Muscle layer of colon (tissue), 2 donors: ENCODE measurements around the gene BCL11B.

Experiments
- H3K27ac ChIP-seq: one replicate; pipeline ENCODE4 v1.7.0; 2013; ENCODE audit warnings: low read depth, mild to moderate bottlenecking, low read length, moderate library complexity
- H3K27me3 ChIP-seq, 2 donors: one replicate each; pipeline ENCODE4 v1.7.0; 2013; ENCODE audit warnings: low read length in 2 of 2, mild to moderate bottlenecking in 2 of 2; ENCODE audit not compliant: insufficient read depth in 2 of 2, control insufficient read depth in 1 of 2
- H3K36me3 ChIP-seq: one replicate; pipeline ENCODE4 v1.7.0; 2013; ENCODE audit warnings: mild to moderate bottlenecking, low read length; ENCODE audit not compliant: insufficient read depth
- H3K4me1 ChIP-seq: one replicate; pipeline ENCODE4 v1.7.0; 2013; ENCODE audit warnings: mild to moderate bottlenecking, low read length; ENCODE audit not compliant: insufficient read depth
- H3K4me3 ChIP-seq, 2 donors: one replicate each; pipeline ENCODE4 v1.7.0; 2013; ENCODE audit warnings: low read length in 2 of 2, low read depth in 1 of 2, mild to moderate bottlenecking in 1 of 2, moderate library complexity in 1 of 2
- H3K9ac ChIP-seq: one replicate; pipeline ENCODE4 v1.7.0; 2013; ENCODE audit warnings: low read length
- H3K9me3 ChIP-seq: one replicate; pipeline ENCODE4 v1.7.0; 2013; ENCODE audit warnings: mild to moderate bottlenecking, low read length
- donor health status: abdominal sarcoma.
- donor health status: Adenocarcinoma of cecum.

BCL11B gene

DNA sequence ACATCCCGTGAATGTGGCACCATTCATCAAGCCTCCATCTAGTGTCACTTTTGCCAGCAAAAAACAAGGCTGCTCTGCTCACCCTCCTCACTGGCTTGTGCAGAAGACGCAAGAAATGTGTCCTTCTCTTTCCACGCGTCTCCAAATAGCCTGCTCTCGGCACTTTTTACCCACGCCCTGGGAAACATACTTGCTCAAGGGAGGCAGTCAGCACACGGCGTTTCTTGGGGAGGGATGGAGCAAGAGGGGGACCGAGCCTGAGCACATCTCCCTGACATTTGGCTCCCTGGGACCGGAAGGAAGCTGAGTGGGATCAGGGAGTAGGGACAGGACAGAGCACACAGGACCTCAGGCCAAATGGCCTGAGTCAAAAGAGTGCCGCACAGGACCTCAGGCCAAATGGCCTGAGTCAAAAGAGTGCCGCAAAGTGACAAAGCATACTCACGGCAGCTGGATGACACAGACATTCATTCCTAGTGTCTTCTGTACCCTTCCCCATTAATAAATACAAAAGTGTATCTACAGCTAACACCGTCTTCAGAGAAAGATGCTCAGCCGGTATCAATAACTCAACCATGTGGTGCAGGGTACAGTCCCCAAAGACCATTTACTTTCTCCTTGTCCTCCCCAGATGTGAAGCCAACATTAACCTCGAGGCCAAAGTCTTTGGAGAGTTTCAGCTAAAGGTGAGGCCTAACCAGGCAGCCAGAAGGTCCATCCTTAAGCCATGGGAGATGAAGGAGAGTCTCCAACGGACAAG, 7.1 kb downstream of the BCL11B start:
- H3K27ac ChIP-seq, result no peak overlapping the region
- H3K4me1 ChIP-seq, result no peaks in the 10 kb centered on the region
- H3K27me3 ChIP-seq, result peaks cover 20 to 44% of the 10 kb centered on the region in 2 donors

DNA sequence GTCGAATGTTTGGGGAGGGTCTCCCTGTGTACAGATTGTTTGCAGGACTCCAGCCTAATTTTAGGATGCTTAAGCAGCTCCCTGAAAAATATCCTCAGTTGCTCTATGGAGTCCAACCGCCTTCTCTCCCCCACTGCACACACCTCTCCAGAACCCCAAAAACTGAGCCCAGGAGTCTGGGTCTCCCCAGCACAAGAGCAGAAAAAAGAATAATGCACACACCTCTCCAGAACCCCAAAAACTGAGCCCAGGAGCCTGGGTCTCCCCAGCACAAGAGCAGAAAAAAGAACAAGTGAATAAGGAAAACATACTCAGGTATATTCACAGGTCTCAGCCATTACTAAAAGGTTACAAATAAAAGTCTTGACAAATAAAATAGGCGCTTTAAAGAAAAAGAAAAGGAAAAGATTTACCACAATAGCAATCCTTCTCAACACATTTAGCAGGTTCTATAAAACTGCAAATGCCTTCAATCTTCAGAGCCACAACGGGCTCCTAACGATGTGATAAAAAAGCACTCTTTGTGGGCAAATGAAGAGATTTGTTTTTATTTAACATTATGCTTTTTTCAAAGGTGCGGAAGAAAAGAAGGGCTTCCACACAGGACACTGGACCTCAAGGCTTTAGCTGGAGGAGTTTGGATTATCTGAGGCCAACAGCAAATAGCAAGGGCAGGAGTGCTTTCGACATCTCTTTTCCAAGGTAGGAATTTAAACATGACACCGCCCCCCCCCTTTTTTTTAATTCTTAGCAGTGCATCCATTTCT, 8.2 kb downstream of the BCL11B start:
- no peaks in the 10 kb centered on the region for H3K4me1 ChIP-seq
- H3K27me3 ChIP-seq, result peaks cover 20 to 35% of the 10 kb centered on the region in 2 donors
- H3K9me3 ChIP-seq, result no peaks in the 10 kb centered on the region
- no peaks in the 10 kb centered on the region for H3K36me3 ChIP-seq
- no peak overlapping the region for H3K27ac ChIP-seq
- H3K4me3 ChIP-seq, result no peak overlapping the region
- H3K9ac ChIP-seq, result no peak overlapping the region

More for the DNA sequence above, 7.1 kb downstream of the BCL11B start:
- Histone ChIP-seq H3K36me3 (no peaks in the 10 kb centered on the region), H3K4me3 (no peak overlapping the region), H3K9me3 (no peaks in the 10 kb centered on the region), H3K9ac (no peak overlapping the region)

DNA sequence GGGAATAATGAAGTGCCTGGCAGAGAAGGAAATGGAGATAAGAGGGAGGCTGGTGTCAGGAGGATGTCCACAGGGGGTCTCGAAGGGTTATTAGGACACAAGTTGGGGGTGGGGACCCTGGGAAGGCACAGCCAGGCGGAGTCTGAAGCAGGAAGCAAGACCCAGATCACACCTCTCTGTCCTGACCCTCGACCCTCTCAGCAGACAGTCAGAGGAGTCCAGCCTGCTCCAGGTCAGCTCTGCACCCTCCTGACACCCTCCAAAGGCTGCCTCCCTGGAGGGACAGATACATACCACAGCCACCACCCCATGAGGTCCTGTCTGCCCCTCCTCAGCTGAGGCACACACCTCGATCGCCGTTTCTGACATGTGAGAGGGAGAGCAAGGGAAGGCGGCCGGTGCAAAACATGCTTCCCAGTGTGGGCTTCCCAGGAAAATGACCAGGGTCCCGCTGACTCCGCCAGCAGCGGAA, 9.0 kb downstream of the BCL11B start:
- no peaks in the 10 kb centered on the region for H3K4me1 ChIP-seq
- H3K9ac ChIP-seq, result no peak overlapping the region
- no peak overlapping the region for H3K27ac ChIP-seq
- H3K4me3 ChIP-seq, result no peak overlapping the region
- no peaks in the 10 kb centered on the region for H3K36me3 ChIP-seq
- H3K9me3 ChIP-seq, result no peaks in the 10 kb centered on the region
- H3K27me3 ChIP-seq, result peaks cover 17 to 27% of the 10 kb centered on the region in 2 donors

DNA sequence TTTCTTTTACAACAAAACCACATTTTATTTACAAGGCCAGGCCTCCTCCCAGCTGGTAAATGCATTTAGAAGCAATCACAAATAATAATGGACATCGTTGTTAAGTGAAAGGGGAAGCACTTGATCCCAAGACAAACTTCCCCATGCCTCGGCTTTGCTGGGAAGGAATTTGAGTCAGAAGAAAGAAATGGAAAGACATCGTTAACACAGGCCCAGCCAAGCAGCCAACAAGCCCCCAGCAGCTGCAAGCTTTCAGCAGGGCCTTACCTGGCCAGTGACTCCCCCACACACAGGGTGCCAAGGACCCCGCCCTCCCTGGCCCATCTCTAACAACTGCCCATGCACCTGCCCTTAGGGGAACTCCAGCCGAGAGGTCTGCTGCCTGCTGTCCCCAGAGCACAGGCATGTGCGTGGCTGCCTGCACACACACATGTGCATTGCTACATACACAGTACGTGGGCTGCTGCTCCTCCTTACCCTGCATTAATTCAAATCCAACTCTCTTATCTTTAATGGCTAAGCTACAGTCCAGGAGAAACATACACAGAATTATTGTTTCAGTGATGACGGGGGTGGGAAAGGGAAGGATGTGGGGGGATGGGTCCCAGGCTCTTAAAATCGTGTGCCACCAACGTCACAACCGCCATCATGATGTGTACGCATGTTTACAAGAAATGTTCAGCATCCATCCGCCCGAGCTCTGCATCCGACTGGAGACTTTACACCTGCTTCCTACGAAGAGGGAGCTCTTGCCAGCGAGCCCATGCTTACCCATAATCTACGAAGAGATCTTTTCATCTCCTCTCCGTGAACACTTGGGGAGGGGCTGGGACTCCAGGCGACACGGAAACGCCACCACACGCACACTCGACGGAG, 9.8 kb downstream of the BCL11B start:
- Histone ChIP-seq H3K36me3 (no peaks in the 10 kb centered on the region), H3K27me3 (peaks cover 9 to 20% of the 10 kb centered on the region in 2 donors), H3K27ac (no peak overlapping the region), H3K4me3 (no peak overlapping the region), H3K4me1 (no peaks in the 10 kb centered on the region), H3K9ac (no peak overlapping the region), H3K9me3 (no peaks in the 10 kb centered on the region)

- Histone ChIP-seq H3K9ac (no peak overlapping the region), H3K27ac (no peak overlapping the region), H3K27me3 (peaks cover 4 to 8% of the 10 kb centered on the region in 2 donors), H3K4me1 (no peaks in the 10 kb centered on the region), H3K36me3 (no peaks in the 10 kb centered on the region), H3K9me3 (no peaks in the 10 kb centered on the region), H3K4me3 (no peak overlapping the region)
Measured at GRCh38 chr14:99260587-99261551, 11.1 kb downstream of the BCL11B start.

- peaks cover 4 to 8% of the 10 kb centered on the region in 2 donors for H3K27me3 ChIP-seq
- no peak overlapping the region for H3K27ac ChIP-seq
- H3K4me1 ChIP-seq, result no peaks in the 10 kb centered on the region
- H3K9ac ChIP-seq, result no peak overlapping the region
- no peak overlapping the region for H3K4me3 ChIP-seq
- no peaks in the 10 kb centered on the region for H3K36me3 ChIP-seq
- no peaks in the 10 kb centered on the region for H3K9me3 ChIP-seq
Measured at GRCh38 chr14:99260116-99260515, 11.9 kb downstream of the BCL11B start.

DNA sequence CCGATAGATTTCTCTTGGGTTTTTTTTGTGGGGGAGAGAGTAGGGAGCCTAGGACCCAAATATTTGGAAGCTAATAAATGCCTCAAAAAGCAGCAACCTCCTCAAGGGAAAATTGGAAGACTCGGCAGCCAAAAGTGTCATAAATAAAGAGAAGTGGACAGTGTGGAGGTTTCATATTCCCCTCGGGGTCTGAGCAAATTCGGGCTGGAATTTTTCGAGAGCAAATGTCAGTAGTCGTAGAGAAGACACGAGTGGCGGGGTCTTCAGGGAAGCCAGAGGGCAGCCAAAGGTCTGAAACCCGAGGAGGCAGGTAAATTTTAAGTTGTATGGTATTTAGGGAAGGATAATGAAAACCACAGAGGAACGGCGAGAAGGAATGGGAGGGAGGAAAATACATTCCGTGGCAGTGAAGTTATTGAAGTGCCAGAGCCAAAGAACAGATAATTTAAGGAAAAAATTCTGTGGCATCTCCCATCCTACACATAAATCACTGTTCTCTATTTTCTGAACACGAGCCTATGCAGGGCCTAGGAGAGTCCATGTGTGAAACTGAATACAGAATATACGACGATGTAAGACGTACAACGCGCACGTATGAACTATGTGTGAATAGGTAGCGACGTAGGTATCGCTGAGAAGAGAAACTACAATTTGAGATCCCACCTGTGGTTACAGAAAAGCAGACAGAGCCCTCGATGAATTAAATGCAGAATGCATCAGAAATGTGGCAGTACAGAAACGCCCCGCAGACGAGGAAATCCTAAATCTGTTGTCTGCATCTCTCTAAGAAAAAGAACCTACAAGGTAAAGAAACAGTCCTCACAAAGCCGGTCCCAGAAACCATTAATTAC, 12.9 kb downstream of the BCL11B start:
- no peak overlapping the region for H3K9ac ChIP-seq
- H3K36me3 ChIP-seq, result no peaks in the 10 kb centered on the region
- H3K4me1 ChIP-seq, result no peaks in the 10 kb centered on the region
- no peaks in the 10 kb centered on the region for H3K9me3 ChIP-seq
- H3K27me3 ChIP-seq, result peaks cover 4 to 8% of the 10 kb centered on the region in 2 donors
- H3K27ac ChIP-seq, result no peak overlapping the region
- H3K4me3 ChIP-seq, result no peak overlapping the region

DNA sequence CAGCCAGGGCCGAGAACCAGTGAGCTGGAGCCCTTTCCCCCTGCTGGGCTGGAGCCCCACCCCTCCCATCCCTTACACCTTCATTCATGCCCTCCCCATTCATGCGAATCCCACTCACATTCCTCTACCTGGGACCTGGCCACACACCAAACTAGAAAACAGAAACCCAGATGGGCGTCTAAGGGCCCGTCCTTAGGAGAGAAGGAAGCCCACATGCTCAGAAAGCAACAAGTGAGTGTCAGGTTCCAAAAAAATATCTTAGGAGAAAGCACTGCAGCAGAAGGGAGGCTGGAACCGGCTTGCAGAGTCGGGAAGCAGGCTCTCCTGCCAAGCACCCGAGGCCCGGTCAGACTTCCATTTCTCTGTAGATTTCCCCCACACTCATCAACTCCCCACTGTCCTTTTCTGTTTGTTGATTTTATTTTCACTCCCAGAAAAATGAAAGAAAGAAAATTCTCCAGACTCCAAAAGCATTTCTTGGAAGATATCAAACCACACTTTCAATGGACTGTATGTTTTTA, 13.6 kb downstream of the BCL11B start:
- H3K27me3 ChIP-seq, result peaks cover 0 to 13% of the 10 kb centered on the region in 2 donors
- H3K4me1 ChIP-seq, result no peaks in the 10 kb centered on the region
- no peaks in the 10 kb centered on the region for H3K9me3 ChIP-seq
- no peaks in the 10 kb centered on the region for H3K36me3 ChIP-seq
- H3K4me3 ChIP-seq, result no peak overlapping the region
- no peak overlapping the region for H3K9ac ChIP-seq
- H3K27ac ChIP-seq, result no peak overlapping the region

GRCh38 chr14:99257673-99258221, 14.2 kb downstream of the BCL11B start:
- Histone ChIP-seq H3K9me3 (no peaks in the 10 kb centered on the region), H3K4me3 (no peak overlapping the region), H3K9ac (no peak overlapping the region)

More at GRCh38 chr14:99257673-99258221, 14.2 kb downstream of the BCL11B start:
- Histone ChIP-seq H3K4me1 (no peaks in the 10 kb centered on the region), H3K36me3 (no peaks in the 10 kb centered on the region), H3K27ac (no peak overlapping the region), H3K27me3 (peaks cover under 1 to 13% of the 10 kb centered on the region in 2 donors)
